GM21528 (cell line): ENCODE results near the gene ZNF74.
"Not testable (repeated sequence)": the region's sequence is repeated elsewhere in the genome, so short reads cannot be mapped to it uniquely, and the experiment has no call there.

ENCODE experiments used
- ATAC-seq: cut with Tn5 transposase; IDR thresholded peaks from one replicate; pipeline ENCODE4 v1.9.1; 2021; ENCODE audit warnings: mild to moderate bottlenecking, moderate library complexity; ENCODE audit not compliant: unreplicated experiment, low FRiP score

The ZNF74 gene

GRCh38 chr22:20393705-20394476, at the start of gene ZNF74:
Gene ZNF74 (plus strand): TSS chr22:20394151. CDS start chr22:20394629, 478 bp downstream.
- ATAC-seq = peak; percentile 59

- not testable (repeated sequence) for ATAC-seq
Measured at GRCh38 chr22:20346553-20346952, 47.4 kb upstream of the ZNF74 start.

GRCh38 chr22:20352536-20352935, 41.4 kb upstream of the ZNF74 start:
- not testable (repeated sequence) for ATAC-seq

- ATAC-seq = no peak
Measured at GRCh38 chr22:20354238-20354975, 39.5 kb upstream of the ZNF74 start.

- not testable (repeated sequence) for ATAC-seq
Measured at GRCh38 chr22:20355939-20356636, 37.9 kb upstream of the ZNF74 start.

GRCh38 chr22:20356906-20357305, 37.0 kb upstream of the ZNF74 start:
- not testable (repeated sequence) for ATAC-seq

GRCh38 chr22:20357967-20358366, 36.0 kb upstream of the ZNF74 start:
- ATAC-seq = not testable (repeated sequence)

- ATAC-seq = not testable (repeated sequence)
Measured at GRCh38 chr22:20358503-20359239, 35.3 kb upstream of the ZNF74 start.

- not testable (repeated sequence) for ATAC-seq
Measured at GRCh38 chr22:20360261-20360660, 33.7 kb upstream of the ZNF74 start.

GRCh38 chr22:20360866-20361751, 32.8 kb upstream of the ZNF74 start:
- ATAC-seq = not testable (repeated sequence)

- ATAC-seq = not testable (repeated sequence)
Measured at GRCh38 chr22:20361752-20362229, 32.2 kb upstream of the ZNF74 start.

GRCh38 chr22:20362403-20362802, 31.5 kb upstream of the ZNF74 start:
- not testable (repeated sequence) for ATAC-seq

GRCh38 chr22:20364335-20365260, 29.4 kb upstream of the ZNF74 start:
- ATAC-seq = not testable (repeated sequence)

- not testable (repeated sequence) for ATAC-seq
Measured at GRCh38 chr22:20366841-20367240, 27.1 kb upstream of the ZNF74 start.

GRCh38 chr22:20368875-20369274, 25.1 kb upstream of the ZNF74 start:
- ATAC-seq = not testable (repeated sequence)

GRCh38 chr22:20371687-20372086, 22.3 kb upstream of the ZNF74 start:
- ATAC-seq = not testable (repeated sequence)

- not testable (repeated sequence) for ATAC-seq
Measured at GRCh38 chr22:20372406-20372854, 21.5 kb upstream of the ZNF74 start.

- not testable (repeated sequence) for ATAC-seq
Measured at GRCh38 chr22:20373195-20373706, 20.7 kb upstream of the ZNF74 start.
